Right lobe of liver (tissue), 4 donors: Measurements from ENCODE around the gene ELOVL6.

Experiments used
- POLR2A ChIP-seq: fragments of 450-650 bp; IDR thresholded peaks from one replicate; pipeline ENCODE4 v1.6.1; 2017; ENCODE audit warnings: antibody characterized with exemption, mild to moderate bottlenecking
- TF ChIP-seq, protein P1 (sequence below), 4 donors: fragments of 200-600 bp in 3 of 4; fragments of 450-650 bp in 1 of 4; IDR thresholded peaks; one replicate each; pipeline versions ENCODE4 v1.5.1 to v1.8.0; 2016 to 2022; ENCODE audit warnings: antibody characterized with exemption in 4 of 4, mild to moderate bottlenecking in 2 of 4
- donor health status: DM: no; HTN: no; CAD: no.
- donor health status: DM: no; HTN: no; CAD: no.
- donor health status: DM: no; HTN: yes; CAD: no.

DNA sequence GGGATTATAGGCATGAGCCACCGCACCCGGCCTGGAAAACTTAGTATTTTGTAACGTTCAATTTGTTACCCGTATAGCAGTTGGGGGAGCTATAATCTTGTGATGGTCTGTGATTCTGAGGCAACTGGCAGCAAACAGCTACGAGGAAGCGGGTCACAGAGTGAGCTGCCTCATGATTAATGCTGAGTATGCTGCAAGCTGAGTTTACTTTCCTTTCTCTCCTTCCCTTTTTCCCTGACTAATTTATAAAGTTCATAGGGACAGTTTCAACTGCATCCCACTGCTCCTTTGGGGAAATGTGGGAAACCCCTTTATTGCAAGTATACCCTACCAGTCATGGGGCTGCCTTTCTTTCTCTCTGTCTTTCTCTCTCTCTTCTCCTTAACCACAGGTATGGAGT lies 17.7 kb upstream of the ELOVL6 start:
- TF ChIP-seq, protein P1, sequence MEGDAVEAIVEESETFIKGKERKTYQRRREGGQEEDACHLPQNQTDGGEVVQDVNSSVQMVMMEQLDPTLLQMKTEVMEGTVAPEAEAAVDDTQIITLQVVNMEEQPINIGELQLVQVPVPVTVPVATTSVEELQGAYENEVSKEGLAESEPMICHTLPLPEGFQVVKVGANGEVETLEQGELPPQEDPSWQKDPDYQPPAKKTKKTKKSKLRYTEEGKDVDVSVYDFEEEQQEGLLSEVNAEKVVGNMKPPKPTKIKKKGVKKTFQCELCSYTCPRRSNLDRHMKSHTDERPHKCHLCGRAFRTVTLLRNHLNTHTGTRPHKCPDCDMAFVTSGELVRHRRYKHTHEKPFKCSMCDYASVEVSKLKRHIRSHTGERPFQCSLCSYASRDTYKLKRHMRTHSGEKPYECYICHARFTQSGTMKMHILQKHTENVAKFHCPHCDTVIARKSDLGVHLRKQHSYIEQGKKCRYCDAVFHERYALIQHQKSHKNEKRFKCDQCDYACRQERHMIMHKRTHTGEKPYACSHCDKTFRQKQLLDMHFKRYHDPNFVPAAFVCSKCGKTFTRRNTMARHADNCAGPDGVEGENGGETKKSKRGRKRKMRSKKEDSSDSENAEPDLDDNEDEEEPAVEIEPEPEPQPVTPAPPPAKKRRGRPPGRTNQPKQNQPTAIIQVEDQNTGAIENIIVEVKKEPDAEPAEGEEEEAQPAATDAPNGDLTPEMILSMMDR (IDR thresholded peaks at IDR 0.05) = no peak
- no peak for TF ChIP-seq POLR2A
